H9 (cell line): ENCODE results near the gene PROX1. TPM values are rescaled to one million over a fixed set of nuclear protein-coding genes. Genes with fewer than 3 reads are reported as not detected.
A peak's percentile ranks its signal among the peaks of the same experiment; 100 is the strongest.

Experiments used
- DNase-seq: peaks from one replicate; pipeline ENCODE4 v3.0.0-alpha.2; 2017
- H2AFZ ChIP-seq: one replicate; pipeline ENCODE4 v1.6.1; 2013; ENCODE audit warnings: mild to moderate bottlenecking, low read length, control low read depth, moderate library complexity
- H2AK5ac ChIP-seq: 2 replicates; pipeline ENCODE4 v1.6.1; 2013; ENCODE audit warnings: low read length, control low read depth, mixed read lengths; ENCODE audit not compliant: insufficient read length
- H2BK120ac ChIP-seq: one replicate; pipeline ENCODE4 v1.6.1; 2013; ENCODE audit warnings: low read depth, mild to moderate bottlenecking, low read length, control low read depth, inconsistent platforms; ENCODE audit not compliant: poor library complexity, severe bottlenecking
- H2BK12ac ChIP-seq: 2 replicates; pipeline ENCODE4 v1.6.1; 2013; ENCODE audit warnings: low read length, control low read depth, mixed read lengths, low read depth; ENCODE audit not compliant: insufficient read length
- H2BK15ac ChIP-seq: 2 replicates; pipeline ENCODE4 v1.6.1; 2013; ENCODE audit warnings: low read depth, low read length, control low read depth
- H2BK20ac ChIP-seq: one replicate; pipeline ENCODE4 v1.6.1; 2013; ENCODE audit warnings: low read depth, mild to moderate bottlenecking, low read length, control low read depth, inconsistent platforms; ENCODE audit not compliant: poor library complexity, severe bottlenecking
- H2BK5ac ChIP-seq: 2 replicates; pipeline ENCODE4 v1.6.1; 2013; ENCODE audit warnings: low read length, control low read depth, mixed read lengths; ENCODE audit not compliant: insufficient read length
- H3K14ac ChIP-seq: 2 replicates; pipeline ENCODE4 v1.6.1; 2013; ENCODE audit warnings: low read length, control low read depth; ENCODE audit not compliant: insufficient read depth
- H3K18ac ChIP-seq: 2 replicates; pipeline ENCODE4 v1.6.1; 2013; ENCODE audit warnings: low read depth, mild to moderate bottlenecking, mixed read lengths, low read length, control low read depth; ENCODE audit not compliant: insufficient read length
- H3K23ac ChIP-seq: 2 replicates; pipeline ENCODE4 v1.6.1; 2013; ENCODE audit warnings: low read length, control low read depth, mixed read lengths, low read depth; ENCODE audit not compliant: insufficient read length
- H3K23me2 ChIP-seq: 2 replicates; pipeline ENCODE4 v1.6.1; 2013; ENCODE audit warnings: low read depth, mild to moderate bottlenecking, mixed read lengths, low read length, control low read depth; ENCODE audit not compliant: insufficient read length, poor library complexity, severe bottlenecking
- H3K27ac ChIP-seq: 2 replicates; pipeline ENCODE4 v1.5.1; 2013; ENCODE audit warnings: low read length, control low read depth, mixed read lengths, low read depth; ENCODE audit not compliant: insufficient read length
- H3K27me3 ChIP-seq: 2 replicates; pipeline ENCODE4 v1.6.1; 2013; ENCODE audit warnings: low read length, control low read depth, inconsistent platforms; ENCODE audit not compliant: insufficient read depth
- H3K4ac ChIP-seq: 2 replicates; pipeline ENCODE4 v1.6.1; 2013; ENCODE audit warnings: low read depth, mild to moderate bottlenecking, control low read depth, inconsistent platforms, low read length, moderate library complexity
- H3K4me1 ChIP-seq: 2 replicates; pipeline ENCODE4 v1.6.1; 2013; ENCODE audit warnings: low read length, control low read depth, inconsistent platforms; ENCODE audit not compliant: insufficient read depth
- H3K4me2 ChIP-seq: 2 replicates; pipeline ENCODE4 v1.6.1; 2013; ENCODE audit warnings: low read length, control low read depth, mixed read lengths; ENCODE audit not compliant: insufficient read length, insufficient read depth
- H3K56ac ChIP-seq: 2 replicates; pipeline ENCODE4 v1.6.1; 2013; ENCODE audit warnings: low read depth, mild to moderate bottlenecking, mixed read lengths, low read length, control low read depth; ENCODE audit not compliant: insufficient read length
- H3K79me1 ChIP-seq: 2 replicates; pipeline ENCODE4 v1.6.1; 2013; ENCODE audit warnings: low read depth, mild to moderate bottlenecking, moderate library complexity, low read length, control low read depth, inconsistent platforms; ENCODE audit not compliant: insufficient read depth, poor library complexity, severe bottlenecking
- H3K79me2 ChIP-seq: 2 replicates; pipeline ENCODE4 v1.6.1; 2013; ENCODE audit warnings: low read length, control low read depth, inconsistent platforms; ENCODE audit not compliant: insufficient read depth
- H3K9ac ChIP-seq: 2 replicates; pipeline ENCODE4 v1.6.1; 2013; ENCODE audit warnings: low read length, control low read depth, mixed read lengths; ENCODE audit not compliant: insufficient read length; ENCODE audit errors: extremely low read depth
- H3K9me3 ChIP-seq: one replicate; pipeline ENCODE4 v1.6.1; 2013; ENCODE audit warnings: low read depth, low read length, inconsistent platforms; ENCODE audit not compliant: control insufficient read depth
- H3T11ph ChIP-seq: one replicate; pipeline ENCODE4 v1.6.1; 2013; ENCODE audit warnings: mild to moderate bottlenecking, low read length, control low read depth, inconsistent platforms
- H4K20me1 ChIP-seq: one replicate; pipeline ENCODE4 v1.6.1; 2013; ENCODE audit not compliant: control insufficient read depth, insufficient read length, insufficient read depth
- H4K5ac ChIP-seq: 2 replicates; pipeline ENCODE4 v1.6.1; 2013; ENCODE audit warnings: low read depth, mild to moderate bottlenecking, mixed read lengths, low read length, control low read depth; ENCODE audit not compliant: insufficient read length
- H4K8ac ChIP-seq: replicated peaks from 2 replicates; pipeline ENCODE4 v1.6.1; 2013; ENCODE audit warnings: low read length, control low read depth, mixed read lengths, low read depth; ENCODE audit not compliant: insufficient read length
- H4K91ac ChIP-seq: 2 replicates; pipeline ENCODE4 v1.6.1; 2013; ENCODE audit warnings: low read depth, mild to moderate bottlenecking, moderate library complexity, mixed read lengths, low read length, control low read depth; ENCODE audit not compliant: insufficient read length
- H3K27ac Mint-ChIP-seq, 3 experiments: 2 replicates in 2 of 3; 3 replicates in 1 of 3; pipeline ENCODE4 v1.8.0; 2020 to 2021; ENCODE audit warnings: mixed read lengths in 3 of 3, mild to moderate bottlenecking in 1 of 3, moderate library complexity in 1 of 3
- H3K27me3 Mint-ChIP-seq: 2 replicates; pipeline ENCODE4 v1.8.0; 2021; ENCODE audit warnings: low read depth, mild to moderate bottlenecking, moderate library complexity, mixed read lengths
- H3K36me3 Mint-ChIP-seq, 3 experiments: 2 replicates in 2 of 3; 3 replicates in 1 of 3; pipeline ENCODE4 v1.8.0; 2020 to 2021; ENCODE audit warnings: low read depth in 3 of 3, mixed read lengths in 3 of 3; ENCODE audit not compliant: insufficient read depth in 1 of 3
- H3K4me1 Mint-ChIP-seq, 2 experiments: 2 replicates each; pipeline ENCODE4 v1.8.0; 2020; ENCODE audit warnings: mixed read lengths in 2 of 2
- H3K4me3 Mint-ChIP-seq, 2 experiments: 2 replicates in 1 of 2; 3 replicates in 1 of 2; pipeline ENCODE4 v1.8.0; 2020 to 2021; ENCODE audit warnings: mild to moderate bottlenecking in 2 of 2, mixed read lengths in 2 of 2, moderate library complexity in 1 of 2
- H3K9me3 Mint-ChIP-seq, 2 experiments: 2 replicates in 1 of 2; 3 replicates in 1 of 2; pipeline ENCODE4 v1.8.0; 2020; ENCODE audit warnings: mild to moderate bottlenecking in 2 of 2, mixed read lengths in 2 of 2, moderate library complexity in 1 of 2
- WGBS: extraction: QIAGEN DNeasy Blood & Tissue Kit; methylation state at CpG from one replicate; pipeline ENCODE4 v1.1.7; 2013; ENCODE audit warnings: missing lambda C conversion rate, low lambda C conversion rate, mixed read lengths; ENCODE audit not compliant: insufficient read length; ENCODE audit errors: extremely low coverage; 5-methylcytosine and 5-hydroxymethylcytosine counted together
- total RNA-seq: library from RNA; stranded (reverse); gene quantifications from 2 replicates; pipeline ENCODE4 v1.2.1, GENCODE V29; 2021
- TF ChIP-seq, protein P1 (sequence below): fragments of 200-600 bp; sonication (generic); conservative IDR thresholded peaks from 3 replicates; pipeline ENCODE4 v1.8.0; 2021; ENCODE audit warnings: antibody characterized with exemption, mild to moderate bottlenecking

Gene PROX1
- total RNA-seq, 1 experiment from 2014 or later: 0.72 TPM

DNA sequence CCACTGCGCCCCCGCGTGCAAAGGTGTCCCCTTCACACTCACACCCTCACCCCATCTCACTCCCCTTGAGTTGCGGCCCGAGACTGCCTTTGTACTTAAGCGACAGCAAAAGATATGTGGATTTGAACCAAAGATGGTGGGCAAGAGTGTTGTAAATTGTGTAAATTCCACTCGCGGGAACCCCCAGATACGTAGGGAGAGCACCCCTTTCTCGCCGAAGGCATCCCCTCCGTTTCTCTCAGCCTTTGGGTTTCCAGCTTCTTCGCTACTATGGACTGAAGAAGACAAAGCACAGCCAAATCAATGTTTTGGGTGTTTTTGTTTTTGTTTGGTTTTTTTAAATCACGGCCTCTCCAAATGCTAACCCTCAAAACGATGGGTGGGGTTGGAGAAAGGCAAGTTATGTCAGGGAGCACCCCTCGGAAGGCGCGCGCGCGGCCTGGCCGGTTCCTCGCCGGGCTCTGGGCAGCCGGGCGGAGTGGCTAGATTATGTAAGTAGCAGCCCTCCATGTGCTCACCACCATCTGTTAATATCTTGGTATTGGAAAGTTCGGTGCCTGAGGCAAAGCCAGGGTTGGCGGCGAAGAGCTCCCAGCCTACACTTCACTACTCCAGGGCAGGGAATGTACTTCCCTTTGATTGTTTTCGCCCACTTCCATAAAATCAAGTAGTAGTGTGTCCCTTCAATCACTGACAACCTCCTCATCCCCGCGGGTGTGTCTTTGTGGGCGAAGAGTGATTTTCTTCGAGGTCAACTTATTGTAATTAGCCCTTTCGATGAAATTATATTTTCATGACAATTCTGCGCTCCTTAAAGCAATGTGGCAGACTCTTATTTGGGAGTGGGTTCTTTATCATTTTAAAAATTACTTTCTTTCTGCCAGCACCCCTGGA, 4.0 kb upstream of the PROX1 start:
- no peak overlapping the region for H4K91ac ChIP-seq

More for the DNA sequence above, 4.0 kb upstream of the PROX1 start:
- H3K9me3 ChIP-seq: no peaks in the 10 kb centered on the region
- no peak overlapping the region for H4K8ac ChIP-seq
- no peak overlapping the region for H3K4ac ChIP-seq
- H4K5ac ChIP-seq: no peak overlapping the region
- Mint-ChIP-seq H3K4me1 (peaks cover 64 to 74% of the 10 kb centered on the region in 2 experiments), H3K27ac (no peak overlapping the region; a peak in 1 of 7 replicates), H3K4me3 (peak overlapping the region; percentile 63 to 92), H3K27me3 (peaks cover 98% of the 10 kb centered on the region), H3K36me3 (no peaks in the 10 kb centered on the region), H3K9me3 (no peaks in the 10 kb centered on the region; a peak in 2 of 5 replicates)
- TF ChIP-seq, protein P1, sequence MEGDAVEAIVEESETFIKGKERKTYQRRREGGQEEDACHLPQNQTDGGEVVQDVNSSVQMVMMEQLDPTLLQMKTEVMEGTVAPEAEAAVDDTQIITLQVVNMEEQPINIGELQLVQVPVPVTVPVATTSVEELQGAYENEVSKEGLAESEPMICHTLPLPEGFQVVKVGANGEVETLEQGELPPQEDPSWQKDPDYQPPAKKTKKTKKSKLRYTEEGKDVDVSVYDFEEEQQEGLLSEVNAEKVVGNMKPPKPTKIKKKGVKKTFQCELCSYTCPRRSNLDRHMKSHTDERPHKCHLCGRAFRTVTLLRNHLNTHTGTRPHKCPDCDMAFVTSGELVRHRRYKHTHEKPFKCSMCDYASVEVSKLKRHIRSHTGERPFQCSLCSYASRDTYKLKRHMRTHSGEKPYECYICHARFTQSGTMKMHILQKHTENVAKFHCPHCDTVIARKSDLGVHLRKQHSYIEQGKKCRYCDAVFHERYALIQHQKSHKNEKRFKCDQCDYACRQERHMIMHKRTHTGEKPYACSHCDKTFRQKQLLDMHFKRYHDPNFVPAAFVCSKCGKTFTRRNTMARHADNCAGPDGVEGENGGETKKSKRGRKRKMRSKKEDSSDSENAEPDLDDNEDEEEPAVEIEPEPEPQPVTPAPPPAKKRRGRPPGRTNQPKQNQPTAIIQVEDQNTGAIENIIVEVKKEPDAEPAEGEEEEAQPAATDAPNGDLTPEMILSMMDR: no peak
- H3K18ac ChIP-seq: peak overlapping the region; percentile 28
- no peak overlapping the region for H2AFZ ChIP-seq
- peaks cover 69% of the 10 kb centered on the region for H3K27me3 ChIP-seq
- H3K23ac ChIP-seq: no peak overlapping the region
- DNase-seq: no peak
- no peak overlapping the region for H2BK120ac ChIP-seq
- no peak overlapping the region for H2BK20ac ChIP-seq
- WGBS: no CpG with 5 or more reads among the region's 36 CpGs
- no peak overlapping the region for H3K56ac ChIP-seq
- no peaks in the 10 kb centered on the region for H3K4me1 ChIP-seq
- peak overlapping the region; percentile 95 for H3K4me2 ChIP-seq
- H3K79me1 ChIP-seq: no peaks in the 10 kb centered on the region
- H3K23me2 ChIP-seq: peaks cover 41% of the 10 kb centered on the region
- no peaks in the 10 kb centered on the region for H4K20me1 ChIP-seq
- H3K79me2 ChIP-seq: no peaks in the 10 kb centered on the region
- no peak overlapping the region for H2AK5ac ChIP-seq
- peak overlapping the region; percentile 3 for H3K9ac ChIP-seq
- no peak overlapping the region for H3K27ac ChIP-seq
- no peak overlapping the region for H3T11ph ChIP-seq
- H2BK12ac ChIP-seq: no peak overlapping the region
- H2BK5ac ChIP-seq: no peak overlapping the region
- no peak overlapping the region; the same call in 1 of the 2 replicates for H3K14ac ChIP-seq
- no peak overlapping the region for H2BK15ac ChIP-seq
